Right lobe of liver (tissue), 4 donors: ENCODE results near the gene SEMA3E.

Experiments
- CTCF ChIP-seq, 4 donors: fragments of 200-600 bp in 3 of 4; fragments of 450-650 bp in 1 of 4; IDR thresholded peaks; one replicate each; pipeline versions ENCODE4 v1.5.1 to v1.8.0; 2016 to 2022; ENCODE audit warnings: antibody characterized with exemption in 4 of 4, mild to moderate bottlenecking in 2 of 4
- POLR2A ChIP-seq: fragments of 450-650 bp; IDR thresholded peaks from one replicate; pipeline ENCODE4 v1.6.1; 2017; ENCODE audit warnings: antibody characterized with exemption, mild to moderate bottlenecking
- donor health status: DM: no; HTN: no; CAD: no.
- donor health status: DM: no; HTN: no; CAD: no.
- donor health status: DM: no; HTN: yes; CAD: no.

GRCh38 chr7:83643739-83644138, 5.2 kb downstream of the SEMA3E start:
- TF ChIP-seq CTCF (IDR thresholded peaks at IDR 0.05): no peak
- no peak for TF ChIP-seq POLR2A
